ENCODE data around the gene TRPM3. TPM values are rescaled to one million over a fixed set of nuclear protein-coding genes. Genes with fewer than 3 reads are reported as not detected.

The TRPM3 gene
- total RNA-seq, 1 experiment from 2014 or later = not detected

DNA sequence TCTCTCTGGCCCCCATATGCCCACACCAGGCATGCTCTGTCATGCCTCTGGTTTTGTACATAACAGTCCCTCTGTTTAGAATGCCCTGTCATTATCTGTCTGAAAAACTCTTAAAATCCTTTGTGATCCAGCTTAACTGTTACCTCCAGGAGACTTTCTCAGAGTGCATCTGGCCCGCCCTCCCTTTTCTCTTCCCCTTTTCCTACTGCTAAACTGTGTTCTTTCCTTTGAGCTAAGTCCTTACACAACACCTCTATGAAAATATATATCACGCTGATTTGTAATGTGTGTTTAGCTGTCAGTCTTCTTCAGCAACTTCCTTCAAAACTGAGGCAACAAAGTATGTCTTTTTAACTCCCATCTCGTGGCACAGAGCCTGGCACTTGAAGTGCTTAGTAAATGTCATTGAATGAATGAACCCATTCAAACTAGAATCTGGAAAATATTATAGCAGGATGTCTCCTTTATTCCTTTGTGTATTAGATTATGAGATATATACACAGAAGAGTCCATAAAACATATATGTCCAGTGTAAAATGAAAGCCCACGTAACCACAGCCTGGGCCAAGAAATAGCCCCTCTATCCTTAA is 540.7 kb downstream of the TRPM3 start:
- no peaks in the 10 kb centered on the region for H3K4me1 ChIP-seq (ENCODE audit: control insufficient read depth, insufficient read depth, low read length)
- in situ Hi-C loops (cut with HindIII; ENCODE audit: low pct_unique_long_range_greater_than_20kb, low sequenced_read_pairs) (no loop called here), intact Hi-C loops (cut with micrococcal nuclease; ENCODE audit: unreplicated experiment) (no loop called here)
- TF ChIP-seq POLR2AphosphoS5 (IDR thresholded peaks at IDR 0.05; ENCODE audit: low read depth, low read length) (no peak), CTCF (IDR thresholded peaks at IDR 0.05) (no peak), TCF7L2 (IDR thresholded peaks at IDR 0.05; ENCODE audit: low read depth, low read length) (no peak), SIN3A (IDR thresholded peaks at IDR 0.05; ENCODE audit: borderline replicate concordance, insufficient read depth, low read depth, low read length) (no peak)
- TF ChIP-seq, protein P1, sequence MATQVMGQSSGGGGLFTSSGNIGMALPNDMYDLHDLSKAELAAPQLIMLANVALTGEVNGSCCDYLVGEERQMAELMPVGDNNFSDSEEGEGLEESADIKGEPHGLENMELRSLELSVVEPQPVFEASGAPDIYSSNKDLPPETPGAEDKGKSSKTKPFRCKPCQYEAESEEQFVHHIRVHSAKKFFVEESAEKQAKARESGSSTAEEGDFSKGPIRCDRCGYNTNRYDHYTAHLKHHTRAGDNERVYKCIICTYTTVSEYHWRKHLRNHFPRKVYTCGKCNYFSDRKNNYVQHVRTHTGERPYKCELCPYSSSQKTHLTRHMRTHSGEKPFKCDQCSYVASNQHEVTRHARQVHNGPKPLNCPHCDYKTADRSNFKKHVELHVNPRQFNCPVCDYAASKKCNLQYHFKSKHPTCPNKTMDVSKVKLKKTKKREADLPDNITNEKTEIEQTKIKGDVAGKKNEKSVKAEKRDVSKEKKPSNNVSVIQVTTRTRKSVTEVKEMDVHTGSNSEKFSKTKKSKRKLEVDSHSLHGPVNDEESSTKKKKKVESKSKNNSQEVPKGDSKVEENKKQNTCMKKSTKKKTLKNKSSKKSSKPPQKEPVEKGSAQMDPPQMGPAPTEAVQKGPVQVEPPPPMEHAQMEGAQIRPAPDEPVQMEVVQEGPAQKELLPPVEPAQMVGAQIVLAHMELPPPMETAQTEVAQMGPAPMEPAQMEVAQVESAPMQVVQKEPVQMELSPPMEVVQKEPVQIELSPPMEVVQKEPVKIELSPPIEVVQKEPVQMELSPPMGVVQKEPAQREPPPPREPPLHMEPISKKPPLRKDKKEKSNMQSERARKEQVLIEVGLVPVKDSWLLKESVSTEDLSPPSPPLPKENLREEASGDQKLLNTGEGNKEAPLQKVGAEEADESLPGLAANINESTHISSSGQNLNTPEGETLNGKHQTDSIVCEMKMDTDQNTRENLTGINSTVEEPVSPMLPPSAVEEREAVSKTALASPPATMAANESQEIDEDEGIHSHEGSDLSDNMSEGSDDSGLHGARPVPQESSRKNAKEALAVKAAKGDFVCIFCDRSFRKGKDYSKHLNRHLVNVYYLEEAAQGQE (IDR thresholded peaks at IDR 0.05; ENCODE audit: insufficient read depth in 1 of 2, low read depth in 2 of 2, low read length in 1 of 2) = no peak
- ATAC-seq = no peak
- DNase-seq (ENCODE audit: low read depth, low spot score) = no peak
- no peaks in the 10 kb centered on the region; the same call in 1 of the 2 replicates for H3K27me3 ChIP-seq (ENCODE audit: control insufficient read depth, insufficient read depth, low read length)
- H3K27ac ChIP-seq (ENCODE audit: low read length) = no peak overlapping the region
- BruUV-seq (replicated peaks) = no TSS peak
- H3K4me3 ChIP-seq (ENCODE audit: low read depth in 2 of 2, low read length in 2 of 2) = no peak overlapping the region
- no peaks in the 10 kb centered on the region for H3K9me3 ChIP-seq (ENCODE audit: control insufficient read depth, insufficient read depth, low read depth, low read length)
- no peaks in the 10 kb centered on the region for H3K36me3 ChIP-seq (ENCODE audit: control insufficient read depth, insufficient read depth, low read length)
- POLR2A ChIA-PET = no interaction called here
- CTCF ChIA-PET = no interaction called here

DNA sequence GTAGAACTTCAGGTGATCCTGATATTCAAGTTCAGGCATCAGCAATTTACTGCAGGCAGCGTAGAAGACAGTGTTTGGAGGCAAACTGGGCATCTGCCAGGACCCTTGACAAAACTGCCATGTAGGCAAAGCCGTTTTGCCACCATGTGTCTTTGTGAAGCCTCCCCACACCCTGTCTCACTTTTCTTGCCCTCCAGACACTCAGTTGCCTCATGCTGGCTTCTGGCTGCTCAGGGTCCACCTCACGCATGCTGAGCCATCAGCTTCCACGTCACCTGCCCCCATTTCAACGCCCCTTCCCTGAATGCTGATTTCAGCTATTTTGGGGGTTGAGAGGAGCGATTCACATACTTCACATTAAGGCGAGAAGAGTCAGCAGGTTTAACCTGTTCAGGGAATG is 541.7 kb downstream of the TRPM3 start:
- TF ChIP-seq TCF7L2 (IDR thresholded peaks at IDR 0.05; ENCODE audit: low read depth, low read length) = no peak
- TF ChIP-seq CTCF (IDR thresholded peaks at IDR 0.05) = no peak
- no peak for TF ChIP-seq POLR2AphosphoS5 (IDR thresholded peaks at IDR 0.05; ENCODE audit: low read depth, low read length)
- TF ChIP-seq, protein P1 (IDR thresholded peaks at IDR 0.05; ENCODE audit: insufficient read depth in 1 of 2, low read depth in 2 of 2, low read length in 1 of 2) = no peak
- no peak for TF ChIP-seq SIN3A (IDR thresholded peaks at IDR 0.05; ENCODE audit: borderline replicate concordance, insufficient read depth, low read depth, low read length)
- no peak overlapping the region for H3K27ac ChIP-seq (ENCODE audit: low read length)
- DNase-seq (ENCODE audit: low read depth, low spot score) = no peak
- in situ Hi-C loops (cut with HindIII; ENCODE audit: low pct_unique_long_range_greater_than_20kb, low sequenced_read_pairs) = no loop called here
- no peaks in the 10 kb centered on the region for H3K4me1 ChIP-seq (ENCODE audit: control insufficient read depth, insufficient read depth, low read length)
- H3K27me3 ChIP-seq (ENCODE audit: control insufficient read depth, insufficient read depth, low read length) = no peaks in the 10 kb centered on the region; the same call in 1 of the 2 replicates
- intact Hi-C loops (cut with micrococcal nuclease; ENCODE audit: unreplicated experiment) = no loop called here
- POLR2A ChIA-PET = no interaction called here
- CTCF ChIA-PET = no interaction called here
- H3K9me3 ChIP-seq (ENCODE audit: control insufficient read depth, insufficient read depth, low read depth, low read length) = no peaks in the 10 kb centered on the region
- no peak overlapping the region for H3K4me3 ChIP-seq (ENCODE audit: low read depth in 2 of 2, low read length in 2 of 2)
- ATAC-seq = no peak
- no TSS peak for BruUV-seq (replicated peaks)
- H3K36me3 ChIP-seq (ENCODE audit: control insufficient read depth, insufficient read depth, low read length) = no peaks in the 10 kb centered on the region

All from Panc1 (cell line).